GM18517 (cell line): Measurements from ENCODE around the gene JAML.
A peak's percentile ranks its signal among the peaks of the same experiment; 100 is the strongest.

Experiments used
- ATAC-seq: cut with Tn5 transposase; IDR thresholded peaks from one replicate; pipeline ENCODE4 v1.9.1; 2021; ENCODE audit warnings: mild to moderate bottlenecking, moderate library complexity; ENCODE audit not compliant: unreplicated experiment

Gene JAML, protein sequence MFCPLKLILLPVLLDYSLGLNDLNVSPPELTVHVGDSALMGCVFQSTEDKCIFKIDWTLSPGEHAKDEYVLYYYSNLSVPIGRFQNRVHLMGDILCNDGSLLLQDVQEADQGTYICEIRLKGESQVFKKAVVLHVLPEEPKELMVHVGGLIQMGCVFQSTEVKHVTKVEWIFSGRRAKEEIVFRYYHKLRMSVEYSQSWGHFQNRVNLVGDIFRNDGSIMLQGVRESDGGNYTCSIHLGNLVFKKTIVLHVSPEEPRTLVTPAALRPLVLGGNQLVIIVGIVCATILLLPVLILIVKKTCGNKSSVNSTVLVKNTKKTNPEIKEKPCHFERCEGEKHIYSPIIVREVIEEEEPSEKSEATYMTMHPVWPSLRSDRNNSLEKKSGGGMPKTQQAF

DNA sequence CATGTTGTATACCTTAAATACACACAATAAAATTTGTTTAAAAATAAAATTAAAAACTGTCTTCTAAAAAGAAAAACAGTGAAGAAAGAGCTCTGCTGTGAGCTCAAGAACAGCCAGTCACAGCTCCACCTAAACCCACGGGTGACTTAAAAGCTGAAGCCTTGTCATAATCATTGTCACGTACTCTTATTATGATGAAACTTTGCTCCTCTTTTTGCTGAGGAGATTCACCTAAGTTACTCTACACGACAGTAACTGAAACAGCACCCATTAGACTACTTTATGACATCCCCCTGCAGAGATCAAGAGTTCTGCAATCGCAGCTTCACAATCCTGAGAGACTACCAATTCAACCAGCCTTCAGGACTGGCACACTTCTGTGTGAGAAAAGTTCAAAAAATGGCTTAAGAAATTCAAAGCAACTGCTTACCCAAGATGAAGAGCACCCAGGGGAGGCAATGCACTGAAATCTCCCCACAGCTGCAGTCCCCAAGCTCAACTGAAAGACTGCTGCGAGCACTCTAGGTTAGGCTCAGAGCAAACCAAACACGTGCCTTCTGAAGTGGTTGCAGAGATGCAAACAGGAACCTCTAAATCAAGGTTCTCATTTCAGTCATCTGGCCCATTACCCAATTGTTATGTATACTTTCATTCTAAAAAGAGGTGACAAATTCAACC, at the start of gene JAML:
Gene JAML (minus strand): TSS at position 501 of the 678 bp plus-strand sequence. CDS start 10,145 bp downstream, outside the sequence.
- ATAC-seq = no peak

DNA sequence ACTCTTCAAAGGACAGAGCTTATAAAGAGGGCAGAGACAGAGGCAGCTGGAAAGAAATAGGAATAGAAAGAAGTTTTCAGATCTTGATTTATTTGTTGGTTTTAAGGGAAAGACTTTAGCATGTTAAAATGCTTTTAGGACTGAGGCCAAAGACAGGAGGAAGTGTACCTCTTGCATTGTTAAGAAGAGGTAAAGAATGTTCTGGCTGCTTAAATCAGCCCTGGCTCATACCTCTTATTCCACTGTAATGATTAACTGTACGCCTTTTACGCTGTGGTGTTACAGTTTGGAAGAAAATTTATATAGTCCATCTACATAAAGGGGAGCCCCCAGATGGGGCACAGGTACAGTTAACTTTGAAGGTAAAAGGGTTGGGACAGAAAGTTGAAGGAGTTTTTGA, 49.4 kb upstream of the JAML start:
- ATAC-seq = no peak

DNA sequence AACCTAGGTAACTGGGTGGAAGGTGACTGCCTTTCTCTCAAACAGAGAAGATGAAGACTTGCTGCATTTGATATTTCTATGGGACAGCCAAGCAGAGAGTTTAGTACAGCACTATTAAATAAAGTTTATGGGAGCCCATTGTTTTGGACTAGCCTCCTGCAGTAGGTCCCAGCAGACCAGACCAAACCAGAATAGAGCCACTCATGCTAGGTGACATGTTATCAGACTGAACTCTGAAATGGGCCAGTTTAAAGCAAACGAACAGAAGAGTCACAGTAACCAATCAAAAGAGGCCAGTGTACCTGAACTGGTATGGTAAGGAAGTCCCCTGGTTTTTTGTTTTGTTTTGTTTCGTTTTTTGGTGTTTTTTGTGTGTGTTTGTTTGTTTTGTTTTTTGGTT, 47.2 kb upstream of the JAML start:
- no peak for ATAC-seq

DNA sequence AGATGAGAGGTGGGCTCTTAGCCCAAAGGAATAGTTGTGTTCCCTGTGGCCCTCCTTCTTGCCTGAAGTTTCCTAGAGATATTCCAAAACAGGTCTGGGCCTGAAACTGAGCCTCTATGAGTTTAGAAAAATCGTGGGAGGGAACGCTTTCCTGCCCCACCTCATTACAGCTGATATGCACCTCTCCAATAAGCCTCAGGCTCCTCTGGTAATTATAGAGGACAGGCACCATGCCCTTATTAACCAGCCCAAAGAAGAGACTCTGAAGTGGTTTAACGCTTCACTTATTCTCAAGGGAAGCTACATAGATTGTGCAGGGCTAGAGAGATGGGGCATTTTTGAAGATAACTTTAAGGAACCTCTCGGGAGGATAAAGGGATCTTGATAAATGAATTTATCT, 42.7 kb upstream of the JAML start:
- no peak for ATAC-seq

DNA sequence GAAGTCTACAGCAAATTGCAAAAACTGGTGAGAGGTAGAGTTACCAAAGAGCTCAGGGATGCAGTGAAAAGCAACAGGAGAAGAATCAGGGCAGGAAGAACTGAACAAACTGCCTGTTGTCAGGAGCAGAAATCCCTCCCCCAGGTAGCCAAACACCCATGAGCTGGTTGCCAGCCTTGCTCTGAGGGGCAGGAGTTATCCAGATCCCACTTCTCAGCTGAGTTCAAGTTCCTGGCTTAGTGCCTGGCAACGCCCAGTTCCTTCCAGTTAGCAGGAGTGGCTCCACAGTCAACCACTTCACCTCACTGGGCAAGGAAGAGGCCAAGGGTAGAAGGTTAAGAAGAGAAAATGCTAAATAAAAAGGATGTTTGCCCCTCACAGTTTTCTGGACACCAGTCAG, 41.1 kb upstream of the JAML start:
- no peak for ATAC-seq

DNA sequence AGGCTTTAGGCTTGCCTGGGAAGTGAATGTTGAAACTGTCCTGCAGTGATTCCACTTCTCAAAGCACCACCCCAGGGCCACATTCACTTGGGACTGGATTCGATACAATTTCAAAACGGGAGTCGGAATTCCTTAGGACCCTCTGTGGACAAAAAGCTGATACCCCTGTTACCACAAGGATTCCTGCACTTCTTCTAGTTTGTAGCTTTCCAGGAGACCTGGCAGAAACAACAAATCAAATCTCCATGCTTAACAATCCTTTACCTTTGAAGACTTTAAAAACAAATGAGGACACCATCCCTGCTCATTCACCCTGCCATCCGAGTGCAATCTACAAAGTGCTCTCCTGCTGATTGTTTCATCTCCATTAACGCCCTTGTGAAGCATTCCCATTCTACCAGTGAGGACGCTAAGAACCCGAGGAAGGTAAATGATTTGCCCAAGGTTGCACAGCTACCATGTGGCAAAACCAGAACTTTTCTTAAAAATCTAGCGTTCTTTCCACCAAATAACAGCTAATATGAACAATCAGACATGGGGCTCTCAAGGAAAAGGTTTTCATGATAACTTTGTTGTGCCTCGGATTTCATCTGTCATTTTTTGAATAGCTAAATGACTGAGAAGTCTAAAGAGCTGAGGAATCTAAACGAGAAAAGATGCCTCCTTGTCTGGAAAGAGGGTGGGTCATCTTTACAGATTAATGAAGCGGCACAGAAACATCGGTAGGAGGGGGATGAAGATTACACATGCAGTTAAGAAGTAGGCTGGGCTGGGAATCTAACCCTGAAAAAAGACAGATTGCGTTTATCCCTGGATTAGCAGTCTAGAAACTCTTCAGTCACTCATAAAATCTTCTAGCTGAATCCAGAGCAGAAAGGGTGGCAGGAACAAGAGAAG, 40.0 kb upstream of the JAML start:
- ATAC-seq = no peak

DNA sequence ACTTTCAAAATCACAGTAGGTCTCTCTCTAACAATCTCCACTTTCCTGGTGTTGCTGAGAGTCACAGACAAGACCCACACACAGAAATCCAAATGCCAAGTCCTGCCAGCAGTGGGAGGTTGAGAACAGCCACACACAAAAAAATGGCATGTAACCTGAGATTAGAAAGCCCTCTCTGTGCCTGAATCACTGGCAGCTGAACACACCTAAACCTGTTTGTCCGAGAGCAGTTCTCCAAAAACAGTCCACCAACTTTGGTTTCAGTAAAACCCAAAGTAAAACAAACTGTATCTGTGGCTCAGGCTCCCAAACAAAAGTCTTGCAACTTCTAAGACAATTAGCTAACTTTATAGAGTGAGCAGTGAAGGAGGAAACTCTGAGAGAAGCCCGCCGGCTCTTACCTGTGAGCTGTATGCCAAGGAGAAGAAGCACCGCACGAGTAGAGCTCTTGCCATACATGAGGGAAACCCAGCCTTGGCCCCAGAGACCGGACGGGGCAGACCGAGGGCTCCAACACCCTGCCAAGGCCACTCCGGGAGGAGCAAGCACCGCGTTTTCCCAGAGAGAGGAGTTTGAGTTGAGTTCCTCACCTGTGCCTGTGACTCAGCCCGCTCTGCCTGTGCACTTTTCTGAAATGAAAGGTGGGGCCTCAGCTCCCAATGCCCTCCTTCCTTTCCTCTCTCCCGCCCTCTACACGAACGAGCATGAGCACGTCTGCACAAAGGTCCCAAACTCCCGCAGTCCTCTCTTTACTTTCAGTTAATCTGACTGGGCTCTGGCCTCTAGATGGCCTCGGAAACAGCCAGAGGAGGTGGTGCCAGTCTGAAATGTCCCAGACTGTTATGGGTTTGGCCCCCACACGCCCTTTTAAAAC, 39.1 kb upstream of the JAML start, which contains the start of gene MPZL2:
Gene MPZL2 (minus strand): TSS at position 603 of the 874 bp plus-strand sequence. CDS start 144 bp downstream, at position 459.
- no peak for ATAC-seq

DNA sequence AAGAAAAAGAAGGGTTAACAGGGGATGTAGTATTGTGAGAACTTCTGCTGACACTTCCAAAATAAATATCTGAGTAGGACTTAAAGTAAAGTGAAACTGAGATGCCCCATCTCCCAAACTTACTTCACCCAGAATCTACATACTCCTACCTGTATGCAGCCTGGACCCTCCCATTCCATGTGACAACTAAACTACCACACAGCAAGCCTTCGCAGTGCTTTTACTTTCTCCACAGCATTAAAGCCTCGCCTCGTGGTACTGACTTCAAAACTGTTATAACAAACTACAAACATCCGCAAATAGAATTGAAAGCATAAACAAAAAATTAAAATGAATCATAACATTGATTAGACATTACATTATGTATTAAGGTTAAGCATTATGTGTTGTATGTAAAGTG, 38.3 kb upstream of the JAML start:
- ATAC-seq = no peak

DNA sequence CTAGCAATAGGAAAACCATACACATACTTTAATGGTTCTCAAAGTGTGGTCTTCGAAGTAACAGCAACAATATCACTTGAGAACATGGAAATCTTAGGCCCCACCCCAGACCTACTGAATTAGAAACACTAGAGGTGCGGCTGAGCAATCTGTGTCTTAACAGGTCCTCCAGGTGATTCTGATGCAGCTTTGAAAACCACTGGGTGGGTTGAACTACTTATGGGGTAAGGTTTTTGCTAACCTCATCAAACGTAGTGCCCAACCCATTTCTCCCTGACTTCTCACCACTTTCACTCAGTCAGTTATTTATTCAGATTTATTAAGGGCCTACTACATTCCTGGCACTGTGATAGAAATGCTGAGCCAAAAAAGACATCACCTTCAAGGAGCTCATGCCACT, 35.5 kb upstream of the JAML start:
- no peak for ATAC-seq

DNA sequence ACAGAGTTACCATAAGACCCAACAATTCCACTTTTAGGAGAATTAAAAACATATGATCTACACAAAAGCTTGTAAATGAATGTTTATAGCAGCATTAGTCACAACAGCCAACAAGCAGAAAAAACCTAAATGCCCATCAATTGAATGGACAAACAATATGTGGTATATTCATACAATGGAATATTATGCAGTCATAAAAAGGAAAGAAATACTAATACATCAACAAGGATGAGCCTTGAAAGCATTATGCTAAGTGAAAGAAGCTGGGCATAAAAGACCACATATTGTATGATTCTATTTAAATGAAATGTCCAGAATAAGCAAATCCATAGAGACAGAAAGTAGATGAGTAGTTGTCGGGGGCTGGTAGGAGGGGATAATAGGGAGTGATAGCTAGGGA, 34.3 kb upstream of the JAML start:
- ATAC-seq = no peak

DNA sequence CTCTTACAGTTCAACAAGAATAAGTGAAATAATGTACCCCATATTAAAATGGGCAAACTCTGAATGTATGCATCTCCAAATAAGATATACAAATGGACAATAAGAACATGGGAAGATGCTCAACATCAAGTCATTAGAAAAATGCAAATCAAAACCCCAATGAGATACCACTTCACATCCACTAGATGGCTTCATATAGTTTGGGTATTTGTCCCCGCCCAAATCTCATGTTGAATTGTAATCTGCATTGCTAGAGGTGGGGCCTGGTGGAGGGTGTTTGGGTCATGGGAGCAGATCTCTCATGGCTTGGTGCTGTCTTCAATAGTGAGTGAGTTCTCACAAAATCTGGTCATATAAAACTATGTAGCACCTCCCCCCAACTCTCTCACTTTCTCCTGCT, 33.6 kb upstream of the JAML start:
- no peak for ATAC-seq

DNA sequence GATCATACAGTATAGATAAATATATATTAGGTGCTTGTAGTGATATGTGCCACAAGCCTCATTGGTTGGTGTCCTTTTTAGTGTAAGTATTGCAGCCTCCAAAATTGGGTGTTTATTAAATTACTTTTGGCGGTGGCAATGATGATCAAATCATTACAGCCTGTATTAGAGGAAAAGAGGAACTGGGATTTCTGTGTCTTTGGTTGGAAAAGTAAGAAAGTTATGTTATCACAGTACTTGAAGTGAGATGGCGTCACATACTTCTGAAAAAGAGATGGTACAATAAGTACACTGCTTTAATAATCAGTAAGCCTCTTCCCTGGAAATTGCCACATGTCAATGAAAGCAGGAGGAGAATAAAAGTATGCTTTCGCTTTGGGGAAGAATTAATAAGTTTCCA, 27.9 kb upstream of the JAML start:
- ATAC-seq = peak; percentile 19

DNA sequence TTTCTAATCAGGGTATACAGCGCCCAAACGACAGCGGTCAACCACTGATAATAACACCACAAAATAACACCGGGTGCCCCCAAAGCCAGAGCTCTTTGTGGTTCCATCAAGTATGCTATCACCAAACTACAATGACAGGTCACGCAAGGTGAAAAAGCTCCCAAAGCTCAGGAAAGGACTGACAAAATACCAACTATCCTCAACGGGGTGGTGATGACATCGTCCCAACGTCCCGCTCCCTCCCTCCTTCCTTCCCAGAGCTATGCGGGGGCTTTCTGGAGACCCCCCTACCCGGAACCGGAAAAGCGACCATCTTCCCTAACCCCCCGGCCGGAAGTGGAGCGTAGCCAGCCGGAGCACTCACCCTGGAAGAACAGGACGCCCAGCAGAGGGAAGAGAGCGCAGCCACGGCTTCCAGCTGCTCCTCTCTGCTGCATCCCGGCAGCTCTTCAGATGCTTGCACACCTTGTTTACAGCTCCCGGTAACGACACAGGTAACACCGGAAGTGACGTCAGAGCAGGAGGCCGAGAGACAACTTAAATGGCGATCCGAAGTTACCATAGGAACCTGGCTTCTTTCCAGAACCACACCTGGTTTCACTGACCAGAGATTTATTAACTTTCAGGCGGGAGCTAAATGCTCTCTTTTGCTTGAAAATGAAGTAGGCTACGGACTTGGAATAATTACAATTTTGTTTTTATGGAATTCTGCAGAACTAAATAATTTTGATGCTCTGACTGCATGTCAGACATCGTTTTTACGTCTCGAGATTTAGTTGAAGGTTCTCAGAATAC, 27.2 kb upstream of the JAML start, which contains the start of gene MPZL3:
Gene MPZL3 (minus strand): TSS at position 508 of the 795 bp plus-strand sequence. CDS start 71 bp downstream, at position 437.
- peak; percentile 72 for ATAC-seq

DNA sequence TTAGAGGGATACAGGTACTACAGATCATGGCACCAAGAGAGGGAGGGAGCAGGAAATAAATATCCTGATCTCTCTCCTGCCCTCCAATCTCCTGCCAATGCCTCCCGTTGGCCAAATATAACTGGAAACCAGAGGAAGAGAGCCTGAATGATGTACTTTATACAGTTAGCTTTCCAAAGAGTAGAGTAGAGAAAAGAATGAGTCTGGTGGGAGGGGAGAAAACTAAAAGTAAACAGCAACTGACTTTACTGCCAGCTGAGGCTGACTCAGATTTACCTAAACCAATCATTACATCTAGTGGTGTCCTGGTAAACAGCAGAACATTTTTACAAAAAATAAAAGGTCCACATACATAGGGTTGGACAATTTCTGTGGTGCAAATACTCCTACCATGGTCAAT, 22.2 kb upstream of the JAML start:
- no peak for ATAC-seq

DNA sequence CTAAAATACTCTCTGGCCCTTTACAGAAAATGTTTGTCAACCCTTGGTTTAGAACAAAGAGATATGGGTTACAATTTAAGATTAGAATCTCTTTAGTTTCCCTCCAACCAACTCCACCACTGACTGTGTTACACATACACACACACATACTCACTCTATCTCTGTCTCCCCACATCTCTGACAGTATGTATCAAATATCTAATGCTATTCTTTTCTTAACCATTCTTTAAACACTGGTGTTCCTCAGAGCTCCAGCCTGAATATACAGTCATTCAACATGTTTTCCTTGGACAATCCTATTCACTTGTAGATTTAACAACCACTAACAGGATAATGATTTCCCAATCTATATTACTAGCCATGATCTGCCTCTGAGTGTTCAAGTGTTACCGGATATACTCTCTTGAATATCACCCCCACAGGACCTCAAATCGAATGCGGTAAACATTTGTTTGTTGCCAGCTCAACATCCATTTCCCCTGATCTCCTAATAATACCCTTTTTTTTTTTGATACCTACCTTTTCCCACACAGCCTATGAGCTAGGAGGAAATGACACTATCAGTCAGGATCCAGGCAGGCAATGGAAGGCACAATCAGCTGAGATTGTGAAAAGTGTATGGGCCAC, 21.2 kb upstream of the JAML start:
- no peak for ATAC-seq

DNA sequence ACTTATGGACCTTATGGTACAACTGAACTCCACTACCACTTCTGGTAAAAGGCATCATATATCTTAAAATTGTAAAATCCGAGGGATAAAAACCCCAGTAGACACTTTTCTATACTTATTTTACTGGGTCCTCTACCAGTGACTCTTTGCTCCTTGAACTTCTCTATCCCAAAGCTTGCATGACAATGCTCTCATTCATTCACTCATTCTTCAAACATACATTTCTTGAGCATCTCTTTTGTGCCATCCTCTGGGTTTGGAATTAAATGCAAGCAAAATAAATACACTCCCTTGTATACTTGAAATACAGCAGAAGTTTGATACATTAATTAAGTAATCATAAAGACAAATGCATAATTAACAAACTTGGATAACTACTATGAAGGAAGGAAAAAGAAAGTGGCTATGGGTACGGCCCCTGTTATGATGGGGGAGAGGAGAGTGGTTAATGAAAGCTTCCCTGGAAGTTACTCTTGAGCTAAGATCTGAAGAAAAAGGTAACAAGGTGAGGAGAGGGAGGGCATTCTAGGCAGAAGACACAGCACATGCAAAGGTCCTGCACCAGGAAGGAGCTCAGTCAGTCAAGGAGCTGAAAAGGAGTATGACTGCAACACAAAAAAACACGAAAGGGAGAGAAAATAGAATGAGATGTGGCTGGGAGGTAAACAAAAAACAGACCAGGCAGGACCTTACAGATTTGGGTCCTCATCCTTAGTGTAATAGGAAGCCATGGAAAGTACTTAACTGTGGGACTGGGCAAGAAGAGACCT, 19.4 kb upstream of the JAML start:
- ATAC-seq = no peak

DNA sequence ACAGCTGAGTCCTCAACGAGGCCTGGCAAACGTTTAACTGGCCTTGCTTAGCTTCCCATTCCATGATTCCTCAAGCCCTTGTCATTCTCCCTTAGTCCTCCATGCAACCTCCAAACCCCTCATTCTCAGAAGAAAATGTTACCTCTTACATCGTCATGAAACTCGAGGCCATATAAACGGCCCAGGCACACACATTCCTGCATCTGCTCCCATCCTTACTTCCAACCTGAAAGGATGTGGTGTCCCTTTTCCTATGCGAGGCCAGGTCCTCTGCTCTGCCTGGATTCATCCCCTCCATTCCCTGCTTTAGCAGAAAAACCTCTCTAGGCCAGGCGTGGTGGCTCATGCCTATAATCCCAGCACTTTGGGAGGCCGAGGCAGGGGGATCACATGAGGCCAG, 18.4 kb upstream of the JAML start:
- ATAC-seq = no peak

DNA sequence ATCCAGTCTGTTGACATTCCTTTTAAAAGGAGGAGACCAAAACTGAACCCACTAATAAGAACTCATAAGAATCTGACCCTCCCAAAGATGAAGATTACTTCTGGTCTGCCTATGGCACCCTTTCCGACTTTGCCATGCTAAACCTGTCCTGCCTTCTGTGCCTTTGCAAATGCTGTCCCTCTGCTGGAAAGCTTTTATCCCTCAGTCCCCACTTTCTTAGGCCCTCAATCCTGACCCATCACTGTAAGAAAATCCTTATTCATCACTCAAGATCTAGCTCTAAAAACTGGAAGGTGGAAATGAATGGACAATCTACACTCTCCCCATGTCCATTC, 16.9 kb upstream of the JAML start:
- ATAC-seq = peak; percentile 10
